Measurements from ENCODE around the gene TMEM238.

- TF ChIP-seq, protein P1, sequence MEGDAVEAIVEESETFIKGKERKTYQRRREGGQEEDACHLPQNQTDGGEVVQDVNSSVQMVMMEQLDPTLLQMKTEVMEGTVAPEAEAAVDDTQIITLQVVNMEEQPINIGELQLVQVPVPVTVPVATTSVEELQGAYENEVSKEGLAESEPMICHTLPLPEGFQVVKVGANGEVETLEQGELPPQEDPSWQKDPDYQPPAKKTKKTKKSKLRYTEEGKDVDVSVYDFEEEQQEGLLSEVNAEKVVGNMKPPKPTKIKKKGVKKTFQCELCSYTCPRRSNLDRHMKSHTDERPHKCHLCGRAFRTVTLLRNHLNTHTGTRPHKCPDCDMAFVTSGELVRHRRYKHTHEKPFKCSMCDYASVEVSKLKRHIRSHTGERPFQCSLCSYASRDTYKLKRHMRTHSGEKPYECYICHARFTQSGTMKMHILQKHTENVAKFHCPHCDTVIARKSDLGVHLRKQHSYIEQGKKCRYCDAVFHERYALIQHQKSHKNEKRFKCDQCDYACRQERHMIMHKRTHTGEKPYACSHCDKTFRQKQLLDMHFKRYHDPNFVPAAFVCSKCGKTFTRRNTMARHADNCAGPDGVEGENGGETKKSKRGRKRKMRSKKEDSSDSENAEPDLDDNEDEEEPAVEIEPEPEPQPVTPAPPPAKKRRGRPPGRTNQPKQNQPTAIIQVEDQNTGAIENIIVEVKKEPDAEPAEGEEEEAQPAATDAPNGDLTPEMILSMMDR (IDR thresholded peaks at IDR 0.05 in 8 of 11, conservative IDR thresholded peaks at IDR 0.05 in 3 of 11): no peak
- TF ChIP-seq POLR2AphosphoS5 (IDR thresholded peaks at IDR 0.05) (no peak), POLR2A (IDR thresholded peaks at IDR 0.05) (no peak)
Observed at GRCh38 chr19:55340784-55341147, 43.3 kb downstream of the TMEM238 start.

Measured in spleen (tissue), 7 donors.